Activated naive CD8-positive, alpha-beta T cell treated with anti-CD3 and anti-CD28 coated beads, Interleukin-2, amount 50 U/mL, for 16 hours (primary cell): ENCODE results near the gene C1QTNF7.

ENCODE experiments used
- DNase-seq: peaks from one replicate; pipeline ENCODE4 v3.0.0-alpha.2; 2020; ENCODE audit warnings: low read depth, low spot score

The C1QTNF7 gene

GRCh38 chr4:15427701-15428100 is at the start of gene C1QTNF7:
Gene C1QTNF7 (plus strand): TSS chr4:15428033. CDS start chr4:15435744, 7,711 bp downstream.
- no peak for DNase-seq

- no peak for DNase-seq
Observed at GRCh38 chr4:15378062-15378461, 49.8 kb upstream of the C1QTNF7 start.

- DNase-seq = no peak
Observed at GRCh38 chr4:15378493-15378892, 49.3 kb upstream of the C1QTNF7 start.

GRCh38 chr4:15381806-15382338 is 46.0 kb upstream of the C1QTNF7 start:
- DNase-seq = no peak

- DNase-seq = no peak
Observed at GRCh38 chr4:15382669-15383273, 45.1 kb upstream of the C1QTNF7 start.

GRCh38 chr4:15385515-15385914 is 42.3 kb upstream of the C1QTNF7 start:
- DNase-seq = no peak

GRCh38 chr4:15385928-15386327 is 41.9 kb upstream of the C1QTNF7 start:
- no peak for DNase-seq

- DNase-seq = no peak
Observed at GRCh38 chr4:15390494-15390893, 37.3 kb upstream of the C1QTNF7 start.

GRCh38 chr4:15392053-15392805 is 35.6 kb upstream of the C1QTNF7 start:
- DNase-seq = no peak

- DNase-seq = no peak
Observed at GRCh38 chr4:15395311-15395710, 32.5 kb upstream of the C1QTNF7 start.

GRCh38 chr4:15396157-15396800 is 31.6 kb upstream of the C1QTNF7 start:
- DNase-seq = no peak

GRCh38 chr4:15398001-15398400 is 29.8 kb upstream of the C1QTNF7 start:
- DNase-seq = no peak

GRCh38 chr4:15398732-15399131 is 29.1 kb upstream of the C1QTNF7 start:
- no peak for DNase-seq

GRCh38 chr4:15400226-15400625 is 27.6 kb upstream of the C1QTNF7 start:
- DNase-seq = no peak

GRCh38 chr4:15400981-15401671 is 26.7 kb upstream of the C1QTNF7 start:
- no peak for DNase-seq

- DNase-seq = no peak
Observed at GRCh38 chr4:15402146-15402545, 25.7 kb upstream of the C1QTNF7 start.

- DNase-seq = no peak
Observed at GRCh38 chr4:15402974-15403373, 24.9 kb upstream of the C1QTNF7 start.

- no peak for DNase-seq
Observed at GRCh38 chr4:15405018-15405417, 22.8 kb upstream of the C1QTNF7 start.

- no peak for DNase-seq
Observed at GRCh38 chr4:15410750-15411149, 17.1 kb upstream of the C1QTNF7 start.

GRCh38 chr4:15412461-15412860 is 15.4 kb upstream of the C1QTNF7 start:
- no peak for DNase-seq

- DNase-seq = no peak
Observed at GRCh38 chr4:15413010-15413622, 14.7 kb upstream of the C1QTNF7 start.

GRCh38 chr4:15413623-15414019 is 14.2 kb upstream of the C1QTNF7 start:
- DNase-seq = no peak
